GM19463 (cell line): ENCODE measurements around the gene BCLAF1.

ENCODE experiments used
- ATAC-seq: cut with Tn5 transposase; IDR thresholded peaks from one replicate; pipeline ENCODE4 v1.9.1; 2021; ENCODE audit warnings: mild to moderate bottlenecking, moderate library complexity; ENCODE audit not compliant: unreplicated experiment

BCLAF1 gene, protein sequence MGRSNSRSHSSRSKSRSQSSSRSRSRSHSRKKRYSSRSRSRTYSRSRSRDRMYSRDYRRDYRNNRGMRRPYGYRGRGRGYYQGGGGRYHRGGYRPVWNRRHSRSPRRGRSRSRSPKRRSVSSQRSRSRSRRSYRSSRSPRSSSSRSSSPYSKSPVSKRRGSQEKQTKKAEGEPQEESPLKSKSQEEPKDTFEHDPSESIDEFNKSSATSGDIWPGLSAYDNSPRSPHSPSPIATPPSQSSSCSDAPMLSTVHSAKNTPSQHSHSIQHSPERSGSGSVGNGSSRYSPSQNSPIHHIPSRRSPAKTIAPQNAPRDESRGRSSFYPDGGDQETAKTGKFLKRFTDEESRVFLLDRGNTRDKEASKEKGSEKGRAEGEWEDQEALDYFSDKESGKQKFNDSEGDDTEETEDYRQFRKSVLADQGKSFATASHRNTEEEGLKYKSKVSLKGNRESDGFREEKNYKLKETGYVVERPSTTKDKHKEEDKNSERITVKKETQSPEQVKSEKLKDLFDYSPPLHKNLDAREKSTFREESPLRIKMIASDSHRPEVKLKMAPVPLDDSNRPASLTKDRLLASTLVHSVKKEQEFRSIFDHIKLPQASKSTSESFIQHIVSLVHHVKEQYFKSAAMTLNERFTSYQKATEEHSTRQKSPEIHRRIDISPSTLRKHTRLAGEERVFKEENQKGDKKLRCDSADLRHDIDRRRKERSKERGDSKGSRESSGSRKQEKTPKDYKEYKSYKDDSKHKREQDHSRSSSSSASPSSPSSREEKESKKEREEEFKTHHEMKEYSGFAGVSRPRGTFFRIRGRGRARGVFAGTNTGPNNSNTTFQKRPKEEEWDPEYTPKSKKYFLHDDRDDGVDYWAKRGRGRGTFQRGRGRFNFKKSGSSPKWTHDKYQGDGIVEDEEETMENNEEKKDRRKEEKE

GRCh38 chr6:136289579-136290409, at the start of gene BCLAF1:
TSS of gene BCLAF1 (minus strand) at chr6:136289846. CDS start at chr6:136279866, 9,980 bp downstream.
- ATAC-seq: peak; percentile 92

GRCh38 chr6:136338486-136338885, 48.8 kb upstream of the BCLAF1 start:
- no peak for ATAC-seq

DNA sequence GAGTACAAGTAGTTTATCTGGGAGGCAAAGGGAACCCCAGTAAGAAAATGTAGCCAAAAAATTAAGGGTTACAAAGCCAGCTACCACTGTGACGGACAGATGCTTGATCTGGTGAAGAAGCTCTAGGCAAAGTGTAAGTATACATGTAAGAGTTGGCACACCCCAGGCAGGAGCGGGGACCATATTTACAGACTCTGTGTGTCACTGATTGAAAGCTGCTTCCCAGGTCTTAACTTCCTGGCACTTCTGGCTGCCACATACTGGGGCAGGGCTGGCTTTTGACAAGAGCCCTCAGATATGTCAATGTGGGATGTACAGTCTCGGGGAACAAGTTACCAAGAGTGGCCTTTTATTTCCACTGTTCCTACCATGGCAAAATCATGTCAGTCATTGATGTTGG, 48.0 kb upstream of the BCLAF1 start:
- no peak for ATAC-seq

DNA sequence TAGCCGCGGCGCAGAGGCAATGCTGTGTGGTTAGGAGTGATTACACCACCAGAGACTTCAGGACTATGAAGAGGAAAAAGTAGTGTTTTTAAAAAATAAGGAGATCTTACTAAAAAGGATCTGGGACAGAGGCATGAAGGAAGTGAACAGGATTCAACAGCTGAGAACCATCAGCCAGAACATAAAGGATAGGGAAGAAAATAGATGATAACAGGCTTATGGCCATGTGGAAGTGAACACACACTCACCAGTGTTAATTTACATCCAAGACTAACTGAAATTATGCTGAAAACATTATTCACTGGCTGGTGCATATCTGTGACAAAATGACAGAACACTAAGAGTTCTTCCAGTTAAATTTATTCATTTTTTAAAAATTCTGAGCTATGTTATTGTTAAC, 47.5 kb upstream of the BCLAF1 start:
- ATAC-seq: no peak

DNA sequence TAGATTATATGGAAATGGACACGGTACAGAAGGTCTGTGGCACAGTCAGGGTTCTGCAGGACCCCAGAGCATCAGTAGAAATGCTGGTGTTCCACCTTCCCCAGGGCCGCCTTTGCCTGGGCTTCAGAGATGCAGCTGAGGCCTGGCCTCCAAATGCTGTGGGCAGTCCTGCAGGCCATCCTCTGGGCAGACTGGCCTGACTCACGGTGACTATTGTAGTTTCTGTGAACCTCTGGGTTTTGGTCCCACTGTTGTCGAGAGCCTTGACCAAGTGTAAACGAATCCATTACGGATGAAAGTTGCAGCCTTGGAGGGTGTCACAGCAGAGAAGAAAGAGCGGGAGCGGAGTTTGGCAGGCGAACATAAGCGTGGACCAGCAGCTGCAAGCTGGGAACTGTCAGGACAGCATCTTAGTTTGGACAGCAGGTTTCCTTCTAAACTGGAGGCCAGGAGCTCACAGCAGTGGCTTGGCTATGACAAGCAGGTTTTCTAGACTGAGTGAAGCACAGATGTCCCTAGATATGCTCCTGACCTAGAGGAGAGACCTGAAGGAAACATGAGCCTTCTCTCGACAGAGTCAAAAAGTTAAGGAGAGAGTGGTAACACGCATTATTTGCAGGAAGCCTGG, 46.2 kb upstream of the BCLAF1 start:
- no peak for ATAC-seq

GRCh38 chr6:136334853-136335252, 45.2 kb upstream of the BCLAF1 start:
- ATAC-seq: no peak

DNA sequence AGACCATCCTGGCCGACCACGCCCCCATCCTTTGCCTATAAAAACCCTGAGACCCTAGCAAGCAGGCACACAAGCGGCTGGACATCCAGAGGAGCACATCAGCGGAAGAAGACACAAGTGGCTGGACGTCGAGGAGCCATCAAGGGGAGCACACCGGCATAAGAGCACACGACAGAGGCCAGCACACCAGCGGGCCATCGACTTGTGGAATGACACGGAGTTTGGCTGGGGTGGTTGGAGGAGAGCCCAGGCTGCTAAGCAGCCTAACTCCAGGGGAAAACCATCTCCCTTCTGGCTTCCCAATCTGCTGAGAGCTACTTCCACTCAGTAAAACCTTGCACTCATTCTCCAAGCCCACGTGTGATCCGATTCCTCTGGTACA, 44.8 kb upstream of the BCLAF1 start:
- no peak for ATAC-seq

- no peak for ATAC-seq
Observed at GRCh38 chr6:136333824-136334464, 44.3 kb upstream of the BCLAF1 start.

DNA sequence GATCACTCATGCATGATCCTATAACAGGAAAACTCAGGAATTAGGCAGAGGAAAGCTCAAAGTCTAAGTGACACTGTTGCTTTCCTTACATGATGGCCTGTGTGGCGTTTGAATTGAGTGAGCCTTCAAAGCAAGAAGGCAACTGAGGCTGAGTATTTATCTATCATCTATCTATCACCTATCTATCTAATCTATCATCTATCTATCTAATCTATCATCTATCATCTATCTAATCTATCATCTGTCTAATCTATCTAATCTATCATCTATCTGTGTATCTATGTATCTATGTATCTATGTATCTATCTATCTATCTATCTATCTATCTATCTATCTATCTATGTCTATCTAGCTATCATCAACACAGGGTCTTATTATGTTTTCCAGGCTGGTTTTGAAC, 41.8 kb upstream of the BCLAF1 start:
- no peak for ATAC-seq

- no peak for ATAC-seq
Observed at GRCh38 chr6:136330634-136331033, 41.0 kb upstream of the BCLAF1 start.

- no peak for ATAC-seq
Observed at GRCh38 chr6:136326038-136326553, 36.5 kb upstream of the BCLAF1 start.

- no peak for ATAC-seq
Observed at GRCh38 chr6:136324686-136325380, 35.2 kb upstream of the BCLAF1 start.

- no peak for ATAC-seq
Observed at GRCh38 chr6:136323431-136324112, 33.9 kb upstream of the BCLAF1 start.

DNA sequence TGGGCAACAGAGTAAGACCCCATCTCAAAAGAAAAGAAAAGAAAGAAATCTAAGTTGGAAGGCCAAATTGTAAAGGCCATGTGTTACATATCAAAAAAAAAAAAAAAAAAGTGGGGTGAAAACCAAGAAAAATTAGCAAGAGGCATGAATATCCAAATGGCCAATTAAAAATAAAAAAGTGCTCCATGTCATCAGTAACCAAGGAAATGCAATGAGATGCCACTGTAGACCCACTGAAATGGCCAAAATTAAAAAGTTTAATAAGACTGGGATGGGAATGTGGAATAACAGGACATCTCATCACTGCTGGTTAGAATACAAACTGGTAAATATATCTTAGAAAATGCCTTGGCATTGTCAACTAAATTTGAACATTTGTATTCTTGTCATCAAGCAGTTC, 30.1 kb upstream of the BCLAF1 start:
- no peak for ATAC-seq

GRCh38 chr6:136318676-136319075, 29.0 kb upstream of the BCLAF1 start:
- no peak for ATAC-seq

DNA sequence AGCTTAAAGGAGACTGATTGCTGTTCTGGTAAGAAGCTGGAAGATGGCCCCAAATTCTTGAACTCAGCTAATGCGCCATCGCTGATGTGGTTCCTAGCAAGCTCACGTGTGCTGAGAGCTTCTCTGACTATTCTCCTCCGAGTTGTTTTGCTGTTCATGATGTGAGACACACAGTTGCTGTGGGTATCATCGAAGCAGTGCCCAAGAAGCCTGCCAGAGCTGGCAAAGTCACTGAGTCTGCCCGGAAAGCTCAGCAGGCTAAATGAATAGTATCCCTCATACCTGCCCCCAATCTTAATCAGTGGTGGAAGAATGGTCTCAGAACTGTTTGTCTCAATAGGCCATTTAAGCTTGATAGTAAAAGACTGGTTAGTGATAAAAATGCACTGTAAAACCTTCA, 28.3 kb upstream of the BCLAF1 start:
- no peak for ATAC-seq

GRCh38 chr6:136317021-136317694, 27.5 kb upstream of the BCLAF1 start:
- peak; percentile 90 for ATAC-seq

GRCh38 chr6:136315594-136315993, 25.9 kb upstream of the BCLAF1 start:
- no peak for ATAC-seq
